ENCODE data around the gene SUPV3L1.

GRCh38 chr10:69142983-69143382 lies 37.1 kb upstream of the SUPV3L1 start:
- TF ChIP-seq CTCF (conservative IDR thresholded peaks at IDR 0.05 in 1 of 2, IDR thresholded peaks at IDR 0.05 in 1 of 2; ENCODE audit: extremely low read depth in 1 of 2, insufficient read depth in 1 of 2, low read depth in 1 of 2, low read length in 2 of 2) (no peak), EZH2 (IDR thresholded peaks at IDR 0.05; ENCODE audit: borderline replicate concordance, low read length) (no peak)
